NCI-H2107 treated with DMSO at 0.1 percent for 48 hours (cell line): ENCODE results near the gene BRD3.

ENCODE experiments used
- DNase-seq: peaks from one replicate; lab custom pipeline; 2025; ENCODE audit not compliant: unreplicated experiment; lab: John Stamatoyannopoulos, UW

Gene BRD3

GRCh38 chr9:134024828-134025605 lies 42.8 kb downstream of the BRD3 start, which contains the start of gene BRD3OS:
Gene BRD3OS (plus strand): TSS chr9:134025481. CDS start chr9:134026748, 1,267 bp downstream.
- peak; percentile 76 for DNase-seq

- DNase-seq: no peak
Observed at GRCh38 chr9:134024214-134024792, 43.5 kb downstream of the BRD3 start.

GRCh38 chr9:134014946-134015345 lies 52.9 kb downstream of the BRD3 start:
- DNase-seq: no peak

GRCh38 chr9:134011401-134011800 lies 56.4 kb downstream of the BRD3 start:
- no peak for DNase-seq

- DNase-seq: no peak
Observed at GRCh38 chr9:134010310-134011173, 57.3 kb downstream of the BRD3 start.

- DNase-seq: no peak
Observed at GRCh38 chr9:134007571-134007970, 60.3 kb downstream of the BRD3 start.

- DNase-seq: no peak
Observed at GRCh38 chr9:134007150-134007549, 60.7 kb downstream of the BRD3 start.

GRCh38 chr9:134005381-134005780 lies 62.4 kb downstream of the BRD3 start:
- no peak for DNase-seq

GRCh38 chr9:134004881-134005280 lies 62.9 kb downstream of the BRD3 start:
- DNase-seq: no peak

GRCh38 chr9:134004131-134004873 lies 63.5 kb downstream of the BRD3 start:
- no peak for DNase-seq

- DNase-seq: no peak
Observed at GRCh38 chr9:134003237-134003636, 64.6 kb downstream of the BRD3 start.

GRCh38 chr9:134002796-134003195 lies 65.0 kb downstream of the BRD3 start:
- DNase-seq: no peak

GRCh38 chr9:133999851-134000265 lies 68.0 kb downstream of the BRD3 start:
- DNase-seq: no peak

GRCh38 chr9:133998915-133999595 lies 68.8 kb downstream of the BRD3 start:
- no peak for DNase-seq

GRCh38 chr9:133997584-133997983 lies 70.2 kb downstream of the BRD3 start:
- no peak for DNase-seq

- no peak for DNase-seq
Observed at GRCh38 chr9:133996531-133997520, 71.0 kb downstream of the BRD3 start.

- DNase-seq: no peak
Observed at GRCh38 chr9:133995012-133995896, 72.6 kb downstream of the BRD3 start.

- DNase-seq: peak; percentile 79
Observed at GRCh38 chr9:133994353-133995011, 73.3 kb downstream of the BRD3 start.
